GM19438 (cell line): ENCODE results near the gene NCK2.

ENCODE experiments used
- ATAC-seq: cut with Tn5 transposase; IDR thresholded peaks from one replicate; pipeline ENCODE4 v1.9.1; 2021; ENCODE audit warnings: low read depth; ENCODE audit not compliant: unreplicated experiment

The NCK2 gene

GRCh38 chr2:105774781-105775337, 30.1 kb downstream of the NCK2 start:
- ATAC-seq: no peak

GRCh38 chr2:105775809-105776559, 31.3 kb downstream of the NCK2 start:
- ATAC-seq: peak; percentile 57

GRCh38 chr2:105776560-105776928, 31.8 kb downstream of the NCK2 start:
- peak; percentile 41 for ATAC-seq

GRCh38 chr2:105777031-105777482, 32.3 kb downstream of the NCK2 start:
- peak; percentile 13 for ATAC-seq

GRCh38 chr2:105777506-105778055, 32.9 kb downstream of the NCK2 start:
- no peak for ATAC-seq

GRCh38 chr2:105778080-105778607, 33.4 kb downstream of the NCK2 start:
- no peak for ATAC-seq

GRCh38 chr2:105779394-105779793, 34.7 kb downstream of the NCK2 start:
- ATAC-seq: no peak

- no peak for ATAC-seq
Observed at GRCh38 chr2:105780606-105781005, 35.9 kb downstream of the NCK2 start.

- ATAC-seq: no peak
Observed at GRCh38 chr2:105781274-105781978, 36.7 kb downstream of the NCK2 start.

- no peak for ATAC-seq
Observed at GRCh38 chr2:105782123-105782522, 37.4 kb downstream of the NCK2 start.

GRCh38 chr2:105782646-105783045, 37.9 kb downstream of the NCK2 start:
- ATAC-seq: no peak

GRCh38 chr2:105783151-105783738, 38.5 kb downstream of the NCK2 start:
- no peak for ATAC-seq

GRCh38 chr2:105783972-105784371, 39.3 kb downstream of the NCK2 start:
- ATAC-seq: no peak

GRCh38 chr2:105784589-105784988, 39.9 kb downstream of the NCK2 start:
- no peak for ATAC-seq

GRCh38 chr2:105785095-105785847, 40.6 kb downstream of the NCK2 start:
- no peak for ATAC-seq

- no peak for ATAC-seq
Observed at GRCh38 chr2:105786231-105787230, 41.8 kb downstream of the NCK2 start.

- no peak for ATAC-seq
Observed at GRCh38 chr2:105787376-105788318, 42.9 kb downstream of the NCK2 start.
